HG02588 (cell line): Measurements from ENCODE around the gene EHD2.

Source experiments
- ATAC-seq: cut with Tn5 transposase; IDR thresholded peaks from one replicate; pipeline ENCODE4 v1.9.1; 2021; ENCODE audit warnings: mild to moderate bottlenecking, moderate library complexity; ENCODE audit not compliant: unreplicated experiment

The EHD2 gene

DNA sequence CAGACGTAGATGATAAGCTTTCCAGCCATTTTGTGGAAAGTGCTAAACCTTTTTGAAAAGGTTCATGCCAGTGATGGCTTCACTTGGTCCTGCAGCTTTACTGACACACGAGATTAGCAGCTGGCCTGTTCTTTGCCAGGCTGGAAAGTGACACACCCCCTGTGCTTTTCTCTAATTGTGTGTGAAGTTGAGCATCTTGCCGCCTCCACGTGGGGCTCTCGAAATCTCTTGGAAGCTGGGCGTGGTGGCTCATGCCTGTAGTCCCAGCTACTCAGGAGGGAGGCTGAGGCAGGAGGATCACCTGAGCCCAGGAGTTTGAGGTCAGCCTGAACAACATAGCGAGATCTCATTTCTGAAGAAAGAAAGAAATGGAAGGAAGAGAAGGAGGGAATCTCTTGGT, 25.3 kb upstream of the EHD2 start:
- ATAC-seq, result no peak

DNA sequence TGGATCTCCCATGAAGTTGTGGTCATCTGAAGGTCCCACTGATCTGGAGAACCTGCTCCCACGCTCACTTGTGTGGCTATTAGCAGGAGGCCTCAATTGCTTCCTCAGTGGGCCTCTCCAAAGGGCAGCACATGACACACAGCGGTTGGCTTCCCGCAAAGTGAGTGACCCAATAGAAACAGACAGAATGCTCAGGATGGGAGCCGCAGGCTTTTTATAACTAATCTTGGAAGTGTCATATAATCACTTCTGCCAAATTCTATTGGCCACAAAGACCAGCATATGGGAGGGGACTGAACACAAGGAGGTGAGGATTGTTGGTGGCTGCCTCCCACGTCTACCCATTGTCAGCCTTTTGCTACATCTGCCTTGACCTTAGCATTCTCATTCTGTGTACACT, 22.1 kb upstream of the EHD2 start:
- ATAC-seq, result no peak

DNA sequence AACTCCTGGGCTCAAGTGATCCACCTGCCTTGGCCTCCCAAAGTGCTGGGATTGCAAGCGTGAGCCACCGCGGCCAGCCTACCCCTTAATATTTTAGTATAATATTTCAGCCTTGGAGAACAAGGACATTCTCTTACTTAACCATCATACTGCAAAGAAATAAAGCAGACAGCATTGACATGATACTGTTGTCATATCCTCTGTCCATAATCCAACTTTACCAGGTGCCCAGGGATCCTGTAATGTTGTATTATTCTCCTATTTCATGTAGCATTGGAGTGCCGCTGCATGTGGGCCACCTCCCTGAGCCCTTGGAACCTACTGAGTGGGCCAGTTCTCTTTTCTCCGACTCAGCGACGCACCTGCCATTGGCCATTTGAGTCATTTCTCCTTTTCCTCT, 21.4 kb upstream of the EHD2 start:
- ATAC-seq, result no peak

DNA sequence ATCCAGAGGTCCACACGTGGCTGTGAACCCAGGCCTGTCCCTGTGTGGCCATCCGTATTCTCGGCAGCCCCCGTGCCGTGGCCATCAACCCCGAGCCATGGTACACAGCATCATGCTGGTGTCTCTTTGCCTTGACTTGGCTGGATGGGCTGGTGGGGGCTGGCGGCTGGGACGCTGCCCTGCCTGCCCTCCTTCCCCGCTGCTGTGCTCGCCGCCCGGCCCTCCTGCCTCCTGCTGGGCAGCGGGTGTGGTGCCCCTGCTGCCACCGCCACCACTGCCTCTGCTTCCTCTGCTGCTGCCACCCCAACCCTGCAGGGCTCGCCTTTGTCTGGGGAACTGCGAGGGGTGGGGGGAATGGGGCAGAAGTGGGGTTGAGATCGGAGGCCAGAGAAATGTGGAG, 19.7 kb upstream of the EHD2 start:
- no peak for ATAC-seq

DNA sequence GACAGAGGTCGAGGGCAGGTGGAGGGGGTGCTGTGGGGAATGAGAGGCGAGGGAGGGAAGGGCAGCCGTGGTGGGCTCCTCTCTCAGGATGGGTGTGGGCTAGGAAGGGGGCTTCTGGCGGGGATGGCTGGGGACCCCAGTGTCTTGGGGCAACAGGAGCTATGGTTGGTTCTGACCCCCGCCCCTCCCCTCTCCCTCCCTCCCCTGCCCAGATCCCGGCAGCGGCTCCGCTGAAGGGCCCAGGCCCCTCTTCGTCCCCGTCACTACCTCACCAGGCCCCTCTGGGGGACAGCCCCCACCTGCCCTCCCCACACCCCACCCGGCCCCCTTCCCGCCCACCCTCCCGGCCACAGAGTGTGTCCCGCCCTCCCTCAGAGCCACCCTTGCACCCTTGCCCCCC, 19.3 kb upstream of the EHD2 start:
- ATAC-seq, result no peak

DNA sequence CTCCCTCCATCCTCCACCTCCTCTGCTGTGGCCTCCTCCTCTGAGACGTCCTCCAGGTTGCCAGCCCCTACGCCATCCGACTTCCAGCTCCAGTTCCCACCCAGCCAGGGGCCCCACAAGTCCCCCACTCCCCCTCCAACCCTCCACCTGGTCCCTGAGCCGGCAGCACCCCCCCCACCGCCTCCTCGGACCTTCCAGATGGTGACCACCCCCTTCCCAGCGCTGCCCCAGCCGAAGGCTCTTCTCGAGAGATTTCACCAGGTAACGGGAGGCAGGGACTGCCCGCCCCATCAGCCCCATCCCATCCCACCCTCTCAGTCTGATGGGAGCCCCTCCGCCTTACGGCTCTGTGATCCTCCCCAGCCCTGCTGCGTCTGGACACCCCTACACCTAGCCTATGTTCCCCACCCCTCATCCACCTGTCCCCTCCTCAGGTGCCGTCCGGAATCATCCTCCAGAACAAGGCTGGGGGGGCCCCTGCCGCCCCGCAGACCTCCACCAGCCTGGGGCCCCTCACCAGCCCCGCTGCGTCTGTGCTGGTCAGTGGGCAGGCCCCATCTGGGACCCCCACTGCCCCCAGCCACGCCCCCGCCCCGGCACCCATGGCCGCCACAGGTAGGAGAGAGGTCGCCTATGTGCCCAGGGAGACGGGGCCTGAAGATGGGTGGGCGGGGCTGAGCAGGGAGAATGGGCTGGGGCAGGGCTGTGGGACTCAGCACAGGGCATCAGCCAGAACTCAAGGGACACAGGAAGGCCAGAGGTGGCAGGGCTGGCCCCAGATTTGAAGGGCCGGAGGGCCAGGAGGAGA, 18.6 kb upstream of the EHD2 start:
- no peak for ATAC-seq

DNA sequence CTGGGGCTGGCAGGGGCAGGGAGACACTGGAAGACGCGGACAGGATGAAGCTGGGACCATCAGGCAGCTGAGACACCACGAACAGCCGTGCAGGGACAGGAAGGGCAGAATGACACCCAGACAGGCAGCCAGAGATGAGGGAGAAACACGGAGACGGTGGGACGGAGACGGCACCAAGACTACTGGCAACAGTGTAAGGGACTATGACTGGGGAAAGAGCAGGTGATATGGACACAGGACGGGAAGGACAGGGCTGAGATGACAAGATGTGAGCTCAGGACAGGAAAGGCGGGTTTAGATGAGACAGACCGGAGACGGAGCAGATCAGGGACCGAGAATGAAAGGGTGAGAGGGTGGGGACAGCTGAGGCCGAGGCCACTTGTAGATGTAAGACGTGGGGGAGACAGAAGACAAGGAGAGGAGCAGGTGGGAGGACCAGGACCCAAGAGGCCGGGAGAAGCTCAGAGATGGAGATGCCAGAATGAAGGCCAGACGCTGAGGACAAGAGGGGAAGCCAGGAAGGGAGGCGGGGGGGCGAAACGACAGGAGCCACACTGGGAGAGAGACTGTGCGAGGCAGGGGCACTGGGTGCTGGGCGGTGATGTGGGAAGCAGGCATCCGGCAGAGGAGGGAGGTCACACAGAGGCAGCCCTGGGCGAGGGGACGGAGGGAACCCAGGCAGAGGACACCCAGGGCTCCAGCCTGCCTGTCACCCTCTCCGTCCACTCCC, 17.5 kb upstream of the EHD2 start:
- ATAC-seq, result no peak

DNA sequence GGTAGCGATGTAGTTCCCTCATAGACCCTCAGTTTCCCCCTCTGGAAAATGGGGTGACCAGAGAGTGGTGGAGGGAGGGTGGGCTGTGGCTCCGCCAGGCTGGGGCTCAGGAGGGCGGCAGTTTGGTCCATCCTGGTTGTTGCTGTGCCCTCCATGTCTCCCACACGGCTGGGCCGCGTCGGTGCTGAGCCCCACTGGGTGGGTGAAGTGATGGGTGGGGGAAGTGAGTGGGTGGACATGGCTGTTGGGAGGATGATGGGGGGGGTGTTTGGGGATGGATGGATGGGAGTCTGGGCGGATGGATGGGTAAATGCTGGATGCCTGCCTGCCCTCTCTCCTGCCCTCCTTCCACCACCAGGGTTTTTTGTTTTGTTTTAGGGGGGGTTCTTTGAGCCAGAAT, 16.6 kb upstream of the EHD2 start:
- ATAC-seq, result no peak

DNA sequence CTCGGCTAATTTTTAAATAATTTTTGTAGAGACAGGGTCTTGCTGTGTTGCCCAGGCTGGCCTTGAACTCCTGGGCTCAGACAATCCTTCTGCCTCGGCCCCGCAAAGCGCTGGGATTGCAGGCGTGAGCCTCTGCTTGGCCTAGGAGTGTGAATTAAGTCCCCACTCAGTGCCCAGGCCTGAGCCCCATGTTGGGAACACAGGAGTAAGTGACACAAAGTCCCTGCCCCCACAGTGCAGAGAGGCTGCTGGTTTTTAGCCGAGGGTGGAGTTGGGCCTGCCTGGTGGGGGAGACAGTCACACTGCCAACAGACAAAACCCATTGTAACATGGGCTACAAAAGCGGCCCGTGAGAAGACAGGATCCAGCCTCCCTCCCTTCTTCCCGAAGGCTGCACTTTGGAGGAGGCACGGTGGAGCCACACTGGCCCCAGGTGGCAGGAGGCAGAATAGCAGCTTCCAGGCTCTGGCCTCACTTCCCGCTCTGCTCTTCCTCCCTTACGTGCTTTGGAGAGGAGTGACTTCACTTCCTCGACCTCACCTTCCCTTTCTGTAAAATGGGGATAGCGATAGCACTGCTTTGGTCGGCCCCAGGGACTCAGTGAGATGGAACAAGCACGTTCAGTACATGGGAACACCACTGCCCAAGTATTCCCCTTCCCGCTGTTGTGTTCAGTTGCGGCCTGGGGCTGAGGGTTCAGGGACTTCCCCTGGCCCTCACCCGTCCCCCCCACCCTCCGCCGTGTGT, 15.2 kb upstream of the EHD2 start:
- no peak for ATAC-seq

DNA sequence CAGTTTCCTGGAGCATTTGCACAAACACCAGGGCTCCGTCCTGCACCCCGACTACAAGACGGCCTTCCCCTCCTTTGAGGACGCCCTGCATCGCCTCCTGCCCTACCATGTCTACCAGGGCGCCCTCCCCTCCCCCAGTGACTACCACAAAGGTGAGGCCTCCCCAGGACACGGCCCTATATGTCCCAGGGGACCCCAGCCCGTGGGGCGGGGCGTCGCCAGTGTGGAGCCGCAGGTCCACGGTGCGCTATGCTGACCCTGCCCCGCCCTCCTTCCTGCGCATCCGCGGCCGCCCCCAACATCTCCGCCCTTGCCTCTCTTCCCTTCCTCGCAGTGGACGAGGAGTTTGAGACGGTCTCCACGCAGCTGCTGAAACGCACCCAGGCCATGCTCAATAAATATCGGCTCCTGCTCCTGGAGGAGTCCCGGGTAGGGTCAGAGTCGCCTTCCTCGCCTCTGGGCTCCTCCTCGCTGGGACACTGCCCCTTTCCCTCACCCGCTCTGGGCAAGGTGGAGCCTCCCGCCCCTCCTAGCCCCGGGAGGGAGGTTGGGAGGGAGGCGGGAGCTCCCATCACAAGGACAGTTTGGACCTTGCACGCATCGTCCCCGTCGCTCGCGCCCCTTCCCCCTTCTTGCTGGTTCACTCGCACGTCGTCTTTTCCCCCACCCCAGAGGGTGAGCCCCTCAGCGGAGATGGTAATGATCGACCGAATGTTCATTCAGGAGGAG, 14.4 kb upstream of the EHD2 start:
- no peak for ATAC-seq

DNA sequence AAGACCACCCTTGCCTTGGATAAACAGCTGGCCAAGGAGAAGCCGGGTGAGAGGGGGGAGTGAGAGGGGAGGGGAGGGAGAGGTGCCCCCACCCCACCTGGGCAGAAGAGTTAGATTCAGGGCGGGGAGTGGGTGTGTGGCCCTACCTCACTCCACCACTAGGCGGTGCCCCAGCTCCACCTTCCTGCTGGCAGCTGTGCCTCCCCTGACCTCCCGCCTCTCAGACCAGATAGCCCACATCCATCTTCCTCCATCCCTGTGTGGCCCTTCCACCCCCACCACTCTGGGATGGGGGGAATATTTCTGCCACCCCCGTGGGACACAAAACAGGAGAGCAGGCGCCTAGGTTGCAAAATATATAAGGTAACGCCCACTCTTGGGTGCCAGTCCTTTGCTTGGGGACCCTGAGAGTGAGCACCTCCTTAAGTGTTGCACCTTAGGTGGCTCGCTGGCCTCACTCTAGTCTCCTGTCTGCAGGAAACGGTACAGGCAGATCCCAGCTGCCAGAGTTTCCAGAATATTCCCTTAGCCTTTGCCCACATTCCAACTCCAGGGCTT, 13.8 kb upstream of the EHD2 start:
- no peak for ATAC-seq

DNA sequence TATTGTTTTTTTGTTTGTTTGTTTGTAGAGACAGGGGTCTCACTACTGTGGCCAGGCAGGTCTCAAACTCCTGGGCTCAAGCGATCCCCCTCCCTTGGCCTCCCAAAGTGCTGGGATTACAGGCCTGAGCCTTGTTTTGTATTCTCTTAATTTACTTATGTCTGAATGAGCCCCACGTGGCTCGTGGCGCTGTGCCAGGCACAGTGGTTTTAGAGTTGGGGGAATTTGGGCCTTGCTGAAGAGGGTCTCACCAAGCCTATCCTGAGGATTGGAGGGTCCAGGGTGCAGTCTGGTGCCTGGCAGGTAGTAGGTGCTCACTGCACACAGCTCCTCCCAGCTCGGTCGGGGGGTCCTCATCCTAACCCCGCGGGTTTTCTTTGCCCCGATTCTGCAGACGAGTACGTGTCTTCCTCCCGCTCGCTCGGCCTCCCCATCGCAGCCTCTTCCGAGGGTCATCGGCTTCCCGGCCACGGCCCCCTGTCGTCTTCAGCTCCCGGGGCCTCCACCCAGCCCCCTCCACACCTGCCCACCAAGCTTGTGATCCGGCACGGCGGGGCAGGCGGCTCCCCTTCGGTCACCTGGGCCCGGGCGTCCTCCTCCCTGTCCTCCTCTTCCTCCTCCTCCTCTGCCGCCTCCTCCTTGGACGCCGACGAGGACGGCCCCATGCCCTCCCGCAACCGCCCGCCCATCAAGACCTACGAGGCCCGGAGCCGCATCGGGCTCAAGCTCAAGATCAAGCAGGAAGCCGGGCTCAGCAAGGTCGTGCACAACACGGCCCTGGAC, 12.1 kb upstream of the EHD2 start:
- ATAC-seq, result no peak

DNA sequence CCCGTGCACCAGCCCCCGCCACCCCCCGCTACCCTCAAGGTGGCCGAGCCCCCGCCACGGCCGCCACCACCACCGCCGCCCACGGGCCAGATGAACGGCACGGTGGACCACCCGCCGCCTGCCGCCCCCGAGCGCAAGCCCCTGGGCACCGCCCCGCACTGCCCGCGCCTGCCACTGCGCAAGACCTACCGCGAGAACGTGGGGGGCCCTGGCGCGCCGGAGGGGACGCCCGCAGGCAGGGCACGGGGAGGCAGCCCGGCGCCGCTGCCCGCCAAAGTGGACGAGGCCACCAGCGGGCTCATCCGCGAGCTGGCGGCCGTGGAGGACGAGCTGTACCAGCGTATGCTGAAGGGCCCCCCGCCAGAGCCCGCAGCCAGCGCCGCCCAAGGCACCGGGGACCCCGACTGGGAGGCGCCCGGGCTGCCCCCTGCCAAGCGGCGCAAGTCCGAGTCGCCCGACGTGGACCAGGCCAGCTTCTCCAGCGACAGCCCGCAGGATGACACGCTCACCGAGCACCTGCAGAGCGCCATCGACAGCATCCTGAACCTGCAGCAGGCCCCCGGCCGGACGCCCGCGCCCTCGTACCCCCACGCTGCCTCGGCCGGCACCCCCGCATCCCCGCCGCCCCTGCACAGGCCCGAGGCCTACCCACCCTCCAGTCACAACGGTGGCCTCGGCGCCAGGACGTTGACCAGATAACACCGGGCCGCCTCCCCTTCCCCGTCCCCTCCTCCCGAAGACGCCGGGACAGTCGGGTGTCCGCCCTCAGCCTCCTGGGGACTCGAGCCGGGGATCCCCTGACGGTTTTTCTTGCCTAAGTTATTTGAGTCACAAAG, 11.3 kb upstream of the EHD2 start:
- ATAC-seq, result no peak

DNA sequence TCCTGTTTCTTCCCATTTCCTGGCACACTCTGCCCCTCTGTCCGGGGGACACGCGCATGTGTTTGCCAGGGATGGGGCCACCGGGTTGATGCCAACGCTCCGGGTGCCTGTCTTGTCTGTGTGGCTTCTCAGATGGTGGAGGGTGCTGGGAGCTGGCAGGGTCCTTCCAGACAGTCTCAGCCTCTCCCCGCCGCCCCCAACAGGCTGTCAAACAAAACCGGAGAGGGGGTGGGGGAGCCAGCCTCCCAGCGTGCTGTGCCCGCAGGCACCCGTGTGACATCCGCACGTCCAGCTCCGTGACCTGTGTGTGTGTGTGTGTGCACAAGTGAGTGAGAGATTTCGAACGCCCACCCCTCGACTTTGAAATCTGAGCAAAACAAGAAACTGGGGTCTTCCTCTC, 10.6 kb upstream of the EHD2 start:
- ATAC-seq, result no peak

DNA sequence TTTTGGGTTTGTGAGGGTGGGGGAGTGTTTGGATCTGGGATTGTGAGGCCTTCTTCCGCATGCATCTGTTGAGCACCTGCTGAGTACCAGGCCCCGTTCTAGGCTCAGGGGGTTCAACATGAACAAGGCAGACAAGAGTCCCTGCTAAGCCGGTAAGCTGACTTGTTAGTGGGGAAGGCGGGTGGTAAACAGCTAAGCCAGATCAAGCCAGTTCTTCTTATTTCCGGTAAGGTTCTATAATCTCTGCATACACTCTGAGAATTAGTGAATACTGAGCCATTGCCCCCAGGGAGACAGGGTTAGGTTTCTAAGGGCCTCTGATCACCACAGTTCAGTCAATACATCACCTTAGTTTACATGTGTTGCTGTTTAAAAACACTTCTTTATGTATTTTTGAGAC, 9.9 kb upstream of the EHD2 start:
- no peak for ATAC-seq

DNA sequence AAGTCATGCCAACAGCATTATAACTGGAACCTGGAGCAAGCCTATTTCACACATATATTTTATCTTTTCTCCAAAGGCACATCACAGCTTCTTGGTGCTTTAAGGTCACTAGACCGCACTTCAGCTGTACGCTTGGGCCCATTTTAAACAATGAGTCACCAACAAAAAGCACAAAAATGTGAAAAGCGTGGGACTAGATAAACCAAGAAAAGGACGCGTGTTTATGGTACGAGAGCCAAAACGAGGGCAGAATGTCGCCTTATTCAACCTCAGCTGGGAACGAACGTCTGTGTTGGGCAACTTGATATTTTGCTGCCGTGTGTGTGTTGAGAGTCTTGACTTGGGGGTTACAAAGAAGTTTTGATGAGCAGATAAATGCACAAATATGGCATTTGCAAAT, 9.2 kb upstream of the EHD2 start:
- ATAC-seq, result no peak

DNA sequence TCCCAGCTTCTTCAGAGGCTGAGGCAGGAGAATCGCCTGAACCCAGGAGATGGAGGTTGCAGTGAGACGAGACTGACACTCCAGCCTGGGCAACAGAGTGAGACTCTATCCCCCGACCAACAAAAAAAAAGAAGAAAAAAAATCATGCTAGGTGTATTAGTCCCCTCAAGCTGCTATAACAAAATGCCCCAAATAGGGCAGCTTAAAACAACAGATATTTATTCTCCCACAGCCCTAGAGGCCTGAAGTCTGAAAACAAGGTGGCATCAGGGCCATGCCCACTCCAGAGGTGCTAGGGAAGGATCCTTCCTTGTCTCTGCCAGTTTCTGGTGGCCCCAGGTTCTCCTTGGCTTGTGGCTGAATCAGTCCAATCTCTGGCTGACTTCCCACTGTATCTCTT, 8.6 kb upstream of the EHD2 start:
- no peak for ATAC-seq

DNA sequence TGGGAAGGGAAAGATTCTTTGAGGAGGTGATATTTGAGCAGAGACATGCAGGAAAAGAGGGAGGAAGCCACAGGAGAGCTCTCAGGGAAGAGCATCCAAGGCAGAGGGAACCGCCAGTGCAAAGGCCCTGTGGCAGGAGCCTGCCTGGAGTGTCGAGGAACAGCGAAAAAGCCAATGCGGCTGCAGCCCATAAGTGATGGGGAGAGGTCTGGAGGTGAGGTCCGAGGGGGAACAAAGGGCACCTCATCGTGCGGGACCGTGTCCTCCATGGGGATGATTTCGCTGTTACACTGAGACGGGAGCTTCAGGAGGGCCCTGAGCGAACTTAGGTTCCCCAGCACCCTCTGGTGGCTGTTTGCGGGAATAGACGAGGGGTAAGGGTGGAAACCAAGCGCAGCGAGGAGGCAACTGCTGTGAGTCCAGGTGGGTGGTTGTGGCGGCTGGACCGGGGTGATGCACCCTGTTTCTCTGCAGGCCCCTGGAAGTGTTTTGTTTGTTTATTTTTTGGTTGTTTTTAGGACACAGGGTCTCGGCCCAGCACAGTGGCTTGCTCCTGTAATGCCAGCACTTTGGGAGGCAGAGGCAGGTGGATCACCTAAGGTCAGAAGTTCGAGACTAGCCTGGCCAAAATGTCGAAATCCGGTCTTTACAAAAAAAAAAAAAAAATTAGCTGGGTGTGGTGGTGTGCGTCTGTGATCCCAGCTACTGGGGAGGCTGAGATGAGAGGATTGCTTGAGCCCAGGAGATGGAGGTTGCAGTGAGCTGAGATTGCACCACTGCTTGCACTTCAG, 5.9 kb upstream of the EHD2 start:
- no peak for ATAC-seq
